Measurements from ENCODE around the gene NEGR1.

Gene NEGR1

GRCh38 chr1:71502006-71502405, 780.3 kb downstream of the NEGR1 start:
- no peak overlapping the region for H3K4me3 ChIP-seq (ENCODE audit: insufficient read depth, low read depth, low read length, poor library complexity, severe bottlenecking)
- H3K4me1 ChIP-seq (ENCODE audit: control insufficient read depth, insufficient read depth, low read length, poor library complexity, severe bottlenecking): no peaks in the 10 kb centered on the region
- no peaks in the 10 kb centered on the region for H3K27me3 ChIP-seq (replicated peaks; ENCODE audit: control insufficient read depth, insufficient read depth, low read length, poor library complexity, severe bottlenecking)
- H3K36me3 ChIP-seq (ENCODE audit: control insufficient read depth, insufficient read depth, low read length): no peaks in the 10 kb centered on the region
- no peak for DNase-seq
- H3K9me3 ChIP-seq (ENCODE audit: control insufficient read depth, low read length): no peaks in the 10 kb centered on the region
- H3K27ac ChIP-seq (ENCODE audit: insufficient read depth, low read length, poor library complexity, severe bottlenecking): no peak overlapping the region

DNA sequence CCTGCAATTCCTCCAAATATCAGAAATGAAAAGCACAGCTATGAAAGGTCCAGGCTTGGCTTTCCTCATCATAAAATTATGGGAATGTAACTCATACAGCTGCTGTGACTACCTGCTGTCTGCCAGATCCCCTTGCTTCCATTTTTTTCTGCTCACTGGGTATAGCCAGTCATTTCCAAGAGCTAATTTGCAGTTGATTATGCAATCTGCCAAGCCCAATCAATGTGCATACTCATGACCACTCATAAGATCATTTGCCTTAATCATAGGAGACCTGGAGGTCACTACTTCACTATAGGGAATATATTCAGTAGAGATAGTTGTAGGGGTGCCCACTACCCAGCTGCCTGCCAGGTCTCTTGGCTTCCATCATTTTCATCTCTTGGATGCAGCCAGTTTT, 783.8 kb downstream of the NEGR1 start:
- Histone ChIP-seq H3K4me3 (ENCODE audit: insufficient read depth, low read depth, low read length, poor library complexity, severe bottlenecking) (no peak overlapping the region), H3K4me1 (ENCODE audit: control insufficient read depth, insufficient read depth, low read length, poor library complexity, severe bottlenecking) (no peaks in the 10 kb centered on the region), H3K27me3 (replicated peaks; ENCODE audit: control insufficient read depth, insufficient read depth, low read length, poor library complexity, severe bottlenecking) (no peaks in the 10 kb centered on the region), H3K9me3 (ENCODE audit: control insufficient read depth, low read length) (no peaks in the 10 kb centered on the region), H3K27ac (ENCODE audit: insufficient read depth, low read length, poor library complexity, severe bottlenecking) (no peak overlapping the region), H3K36me3 (ENCODE audit: control insufficient read depth, insufficient read depth, low read length) (no peaks in the 10 kb centered on the region)
- no peak for DNase-seq

DNA sequence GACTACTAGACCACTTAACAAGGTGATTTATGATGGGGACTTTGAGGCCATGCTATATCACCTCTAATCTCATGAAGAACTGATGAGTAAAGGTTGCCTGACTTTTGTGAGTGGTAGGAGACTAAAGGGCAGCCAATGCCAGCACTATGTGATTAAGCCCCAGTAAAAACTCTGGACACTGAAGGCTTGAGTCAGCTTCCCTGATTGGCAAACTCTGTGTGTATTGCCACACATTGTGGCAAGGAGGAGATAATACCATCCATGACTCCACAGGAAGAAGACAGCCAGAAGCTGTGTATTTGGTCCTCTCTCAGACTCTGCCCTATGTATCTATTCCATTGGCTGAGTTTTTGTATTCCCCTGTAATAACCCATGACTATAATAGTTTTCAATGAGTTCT, 788.2 kb downstream of the NEGR1 start:
- no peaks in the 10 kb centered on the region for H3K9me3 ChIP-seq (ENCODE audit: control insufficient read depth, low read length)
- no peaks in the 10 kb centered on the region for H3K36me3 ChIP-seq (ENCODE audit: control insufficient read depth, insufficient read depth, low read length)
- H3K4me1 ChIP-seq (ENCODE audit: control insufficient read depth, insufficient read depth, low read length, poor library complexity, severe bottlenecking): no peaks in the 10 kb centered on the region
- no peak for DNase-seq
- H3K27me3 ChIP-seq (replicated peaks; ENCODE audit: control insufficient read depth, insufficient read depth, low read length, poor library complexity, severe bottlenecking): no peaks in the 10 kb centered on the region
- no peak overlapping the region for H3K27ac ChIP-seq (ENCODE audit: insufficient read depth, low read length, poor library complexity, severe bottlenecking)
- H3K4me3 ChIP-seq (ENCODE audit: insufficient read depth, low read depth, low read length, poor library complexity, severe bottlenecking): no peak overlapping the region

DNA sequence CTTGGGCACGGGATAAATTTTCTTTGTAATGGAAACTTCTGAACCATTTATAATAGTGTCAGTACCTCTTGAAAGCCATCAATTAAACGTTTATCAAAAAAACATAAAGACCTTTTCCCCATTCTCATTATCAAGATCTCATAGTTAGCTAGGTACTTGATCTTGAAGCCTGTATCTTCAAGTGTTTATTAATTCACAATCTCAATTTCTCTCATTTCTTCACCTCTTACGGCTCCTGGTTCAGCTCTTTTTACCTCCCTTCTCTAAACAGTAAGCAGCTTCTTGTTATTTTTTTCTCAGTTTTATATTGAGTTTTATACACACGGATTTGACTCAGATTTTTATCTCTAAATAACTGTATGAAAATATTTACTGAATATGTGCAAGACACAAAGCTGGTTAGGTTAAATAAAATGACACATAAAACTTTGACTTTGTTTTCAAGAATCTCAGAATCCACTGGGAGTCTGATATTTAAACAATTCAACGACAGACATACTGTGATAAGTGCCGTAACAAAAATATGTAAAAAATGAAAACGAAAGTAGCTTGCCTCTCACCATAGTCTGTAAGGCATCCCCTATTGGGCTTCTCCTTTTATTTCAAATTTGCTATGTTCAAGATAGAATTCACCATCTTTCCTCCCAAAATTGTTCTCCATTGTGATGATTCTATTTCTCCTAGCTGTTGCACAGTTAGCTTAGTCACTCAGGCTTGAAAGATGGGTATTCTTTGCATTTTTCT, 789.9 kb downstream of the NEGR1 start:
- DNase-seq: no peak
- Histone ChIP-seq H3K27me3 (replicated peaks; ENCODE audit: control insufficient read depth, insufficient read depth, low read length, poor library complexity, severe bottlenecking) (no peaks in the 10 kb centered on the region), H3K27ac (ENCODE audit: insufficient read depth, low read length, poor library complexity, severe bottlenecking) (no peak overlapping the region), H3K4me1 (ENCODE audit: control insufficient read depth, insufficient read depth, low read length, poor library complexity, severe bottlenecking) (no peaks in the 10 kb centered on the region), H3K4me3 (ENCODE audit: insufficient read depth, low read depth, low read length, poor library complexity, severe bottlenecking) (no peak overlapping the region), H3K9me3 (ENCODE audit: control insufficient read depth, low read length) (no peaks in the 10 kb centered on the region), H3K36me3 (ENCODE audit: control insufficient read depth, insufficient read depth, low read length) (no peaks in the 10 kb centered on the region)

GRCh38 chr1:71490432-71490831, 791.9 kb downstream of the NEGR1 start:
- Histone ChIP-seq H3K4me1 (ENCODE audit: control insufficient read depth, insufficient read depth, low read length, poor library complexity, severe bottlenecking) (no peaks in the 10 kb centered on the region), H3K4me3 (ENCODE audit: insufficient read depth, low read depth, low read length, poor library complexity, severe bottlenecking) (no peak overlapping the region), H3K27ac (ENCODE audit: insufficient read depth, low read length, poor library complexity, severe bottlenecking) (no peak overlapping the region), H3K36me3 (ENCODE audit: control insufficient read depth, insufficient read depth, low read length) (no peaks in the 10 kb centered on the region), H3K27me3 (replicated peaks; ENCODE audit: control insufficient read depth, insufficient read depth, low read length, poor library complexity, severe bottlenecking) (no peaks in the 10 kb centered on the region), H3K9me3 (ENCODE audit: control insufficient read depth, low read length) (no peaks in the 10 kb centered on the region)
- no peak for DNase-seq

DNA sequence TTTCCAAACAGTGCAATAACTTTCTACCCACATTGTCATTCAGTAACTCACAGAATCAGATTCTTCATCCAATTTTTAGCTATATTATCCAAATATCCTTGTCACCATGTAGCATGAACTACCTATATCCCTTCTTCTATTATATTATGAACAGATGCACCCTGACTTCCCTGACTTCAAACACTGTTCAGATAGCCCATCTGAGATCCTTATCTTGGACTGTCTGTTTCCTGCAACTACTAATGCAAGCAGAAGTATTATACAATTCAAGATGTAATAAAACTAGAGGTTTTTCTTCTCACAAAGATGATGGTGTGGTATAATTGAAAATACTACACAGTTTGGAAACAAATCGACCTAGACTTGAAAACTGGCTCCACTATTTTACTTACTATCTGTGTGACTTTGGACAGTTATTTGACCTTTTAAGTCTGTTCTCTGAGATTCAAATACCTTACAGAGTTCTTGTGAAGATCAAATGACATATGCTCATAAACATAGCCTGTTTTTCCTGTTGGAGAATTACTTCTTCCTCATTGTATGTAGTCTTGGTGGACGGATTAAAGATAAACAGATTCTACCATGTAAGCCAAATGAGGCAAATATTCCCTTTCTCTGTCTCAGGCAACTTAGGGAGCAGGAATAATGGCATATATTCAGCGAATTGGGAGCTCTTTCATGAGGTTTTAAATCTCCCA, 793.6 kb downstream of the NEGR1 start:
- no peak for DNase-seq
- Histone ChIP-seq H3K4me3 (ENCODE audit: insufficient read depth, low read depth, low read length, poor library complexity, severe bottlenecking) (no peak overlapping the region), H3K36me3 (ENCODE audit: control insufficient read depth, insufficient read depth, low read length) (no peaks in the 10 kb centered on the region), H3K9me3 (ENCODE audit: control insufficient read depth, low read length) (no peaks in the 10 kb centered on the region), H3K4me1 (ENCODE audit: control insufficient read depth, insufficient read depth, low read length, poor library complexity, severe bottlenecking) (no peaks in the 10 kb centered on the region), H3K27ac (ENCODE audit: insufficient read depth, low read length, poor library complexity, severe bottlenecking) (no peak overlapping the region), H3K27me3 (replicated peaks; ENCODE audit: control insufficient read depth, insufficient read depth, low read length, poor library complexity, severe bottlenecking) (no peaks in the 10 kb centered on the region)

GRCh38 chr1:71473331-71473730, 809.0 kb downstream of the NEGR1 start:
- no peaks in the 10 kb centered on the region for H3K4me1 ChIP-seq (ENCODE audit: control insufficient read depth, insufficient read depth, low read length, poor library complexity, severe bottlenecking)
- no peak for DNase-seq
- H3K36me3 ChIP-seq (ENCODE audit: control insufficient read depth, insufficient read depth, low read length): no peaks in the 10 kb centered on the region
- H3K27ac ChIP-seq (ENCODE audit: insufficient read depth, low read length, poor library complexity, severe bottlenecking): no peak overlapping the region
- H3K9me3 ChIP-seq (ENCODE audit: control insufficient read depth, low read length): no peaks in the 10 kb centered on the region
- H3K27me3 ChIP-seq (replicated peaks; ENCODE audit: control insufficient read depth, insufficient read depth, low read length, poor library complexity, severe bottlenecking): no peaks in the 10 kb centered on the region
- no peak overlapping the region for H3K4me3 ChIP-seq (ENCODE audit: insufficient read depth, low read depth, low read length, poor library complexity, severe bottlenecking)

- no peaks in the 10 kb centered on the region for H3K36me3 ChIP-seq (ENCODE audit: control insufficient read depth, insufficient read depth, low read length)
- no peak overlapping the region for H3K27ac ChIP-seq (ENCODE audit: insufficient read depth, low read length, poor library complexity, severe bottlenecking)
- H3K27me3 ChIP-seq (replicated peaks; ENCODE audit: control insufficient read depth, insufficient read depth, low read length, poor library complexity, severe bottlenecking): no peaks in the 10 kb centered on the region
- DNase-seq: no peak
- no peaks in the 10 kb centered on the region for H3K9me3 ChIP-seq (ENCODE audit: control insufficient read depth, low read length)
- no peaks in the 10 kb centered on the region for H3K4me1 ChIP-seq (ENCODE audit: control insufficient read depth, insufficient read depth, low read length, poor library complexity, severe bottlenecking)
- H3K4me3 ChIP-seq (ENCODE audit: insufficient read depth, low read depth, low read length, poor library complexity, severe bottlenecking): no peak overlapping the region
These were observed 817.2 kb downstream of the NEGR1 start for GRCh38 chr1:71465093-71465492.

- Histone ChIP-seq H3K27me3 (replicated peaks; ENCODE audit: control insufficient read depth, insufficient read depth, low read length, poor library complexity, severe bottlenecking) (no peaks in the 10 kb centered on the region), H3K9me3 (ENCODE audit: control insufficient read depth, low read length) (no peaks in the 10 kb centered on the region), H3K36me3 (ENCODE audit: control insufficient read depth, insufficient read depth, low read length) (no peaks in the 10 kb centered on the region), H3K4me3 (ENCODE audit: insufficient read depth, low read depth, low read length, poor library complexity, severe bottlenecking) (no peak overlapping the region), H3K27ac (ENCODE audit: insufficient read depth, low read length, poor library complexity, severe bottlenecking) (no peak overlapping the region), H3K4me1 (ENCODE audit: control insufficient read depth, insufficient read depth, low read length, poor library complexity, severe bottlenecking) (no peaks in the 10 kb centered on the region)
- no peak for DNase-seq
These were observed 818.3 kb downstream of the NEGR1 start for GRCh38 chr1:71464016-71464415.

GRCh38 chr1:71463144-71463543, 819.2 kb downstream of the NEGR1 start:
- H3K4me3 ChIP-seq (ENCODE audit: insufficient read depth, low read depth, low read length, poor library complexity, severe bottlenecking): no peak overlapping the region
- DNase-seq: no peak
- no peaks in the 10 kb centered on the region for H3K36me3 ChIP-seq (ENCODE audit: control insufficient read depth, insufficient read depth, low read length)
- H3K9me3 ChIP-seq (ENCODE audit: control insufficient read depth, low read length): no peaks in the 10 kb centered on the region
- H3K27ac ChIP-seq (ENCODE audit: insufficient read depth, low read length, poor library complexity, severe bottlenecking): no peak overlapping the region
- no peaks in the 10 kb centered on the region for H3K27me3 ChIP-seq (replicated peaks; ENCODE audit: control insufficient read depth, insufficient read depth, low read length, poor library complexity, severe bottlenecking)
- H3K4me1 ChIP-seq (ENCODE audit: control insufficient read depth, insufficient read depth, low read length, poor library complexity, severe bottlenecking): no peaks in the 10 kb centered on the region

Data from effector memory CD4-positive, alpha-beta T cell (primary cell).